GM21526 (cell line): ENCODE data around the gene CEP295NL.
"Not testable (repeated sequence)": the region's sequence is repeated elsewhere in the genome, so short reads cannot be mapped to it uniquely, and the experiment has no call there.

Experiments
- ATAC-seq: cut with Tn5 transposase; IDR thresholded peaks from one replicate; pipeline ENCODE4 v1.9.1; 2021; ENCODE audit warnings: moderate library complexity; ENCODE audit not compliant: unreplicated experiment, low FRiP score

The CEP295NL gene

DNA sequence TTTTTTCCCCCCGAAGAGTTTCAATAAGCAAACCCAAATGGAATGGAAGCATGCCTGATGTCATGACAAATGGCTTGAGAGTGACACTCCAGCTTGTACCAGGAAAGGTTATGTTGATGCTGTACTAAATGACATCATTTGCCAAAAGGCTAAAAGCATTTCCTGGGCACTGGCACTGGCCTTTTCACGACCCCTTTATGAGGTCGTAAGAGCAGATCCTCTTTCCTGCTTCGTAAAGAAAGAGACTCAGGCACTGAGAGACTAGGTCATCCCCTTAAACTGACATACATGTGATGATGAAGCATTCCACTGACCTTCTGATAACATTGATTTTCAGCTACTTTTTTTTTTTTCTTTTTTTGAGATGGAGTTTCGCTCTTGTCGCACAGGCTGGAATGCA lies 30.5 kb downstream of the CEP295NL start:
- ATAC-seq = no peak

DNA sequence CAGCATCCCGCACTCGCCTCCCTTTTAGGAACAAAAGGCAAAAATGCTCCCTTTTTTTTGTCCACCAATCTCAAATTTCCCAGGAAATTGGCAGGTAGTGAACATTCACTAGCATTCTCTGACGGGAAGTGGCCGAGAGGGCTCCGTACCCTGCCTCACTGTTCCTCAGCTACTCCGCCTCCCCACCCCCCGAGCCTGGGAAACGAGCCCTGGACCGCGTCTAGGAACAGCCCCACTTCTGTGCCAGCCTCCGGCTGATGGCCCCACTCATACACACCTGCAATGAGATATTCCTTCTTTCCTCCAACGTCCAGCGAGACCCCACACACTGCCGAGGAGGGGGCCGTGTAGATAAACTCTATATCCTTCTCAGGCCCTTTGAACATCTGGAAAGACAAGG lies 32.4 kb downstream of the CEP295NL start:
- ATAC-seq = no peak

DNA sequence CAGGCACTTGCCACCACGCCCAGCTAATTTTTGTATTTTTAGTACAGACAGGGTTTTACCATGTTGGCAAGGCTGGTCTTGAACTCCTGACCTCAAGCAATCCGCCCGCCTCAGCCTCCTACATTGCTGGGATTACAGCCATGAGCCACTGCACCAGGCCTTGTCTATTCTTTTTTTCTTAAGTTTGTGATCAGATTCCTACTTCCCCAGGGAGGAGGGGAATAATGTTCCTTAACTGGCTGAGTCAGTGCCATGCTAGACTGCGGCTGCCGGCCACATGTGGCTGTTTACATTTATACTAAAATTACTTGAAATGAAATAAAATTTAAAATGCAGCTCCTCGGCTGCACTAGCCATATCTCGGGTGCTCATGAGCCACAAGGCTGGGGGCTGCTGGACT lies 34.6 kb downstream of the CEP295NL start:
- ATAC-seq = no peak

DNA sequence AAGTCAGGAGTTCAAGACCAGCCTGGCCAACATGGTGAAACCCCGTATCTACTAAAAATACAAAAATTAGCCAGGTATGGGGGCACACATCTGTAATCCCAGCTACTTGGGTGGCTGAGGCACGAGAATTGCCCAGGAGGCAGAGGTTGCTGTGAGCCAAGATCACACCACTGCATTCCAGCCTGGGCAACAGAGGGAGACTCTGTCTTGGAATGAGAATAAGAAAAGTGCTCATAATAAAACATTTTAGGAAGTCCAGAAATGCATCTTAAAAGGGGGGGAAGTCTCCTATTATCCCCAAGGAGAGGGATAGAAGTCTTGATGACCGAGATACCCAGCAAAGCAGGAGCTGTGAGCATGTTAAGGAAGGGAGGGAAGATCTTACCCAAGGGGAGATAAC lies 36.0 kb downstream of the CEP295NL start:
- not testable (repeated sequence) for ATAC-seq

DNA sequence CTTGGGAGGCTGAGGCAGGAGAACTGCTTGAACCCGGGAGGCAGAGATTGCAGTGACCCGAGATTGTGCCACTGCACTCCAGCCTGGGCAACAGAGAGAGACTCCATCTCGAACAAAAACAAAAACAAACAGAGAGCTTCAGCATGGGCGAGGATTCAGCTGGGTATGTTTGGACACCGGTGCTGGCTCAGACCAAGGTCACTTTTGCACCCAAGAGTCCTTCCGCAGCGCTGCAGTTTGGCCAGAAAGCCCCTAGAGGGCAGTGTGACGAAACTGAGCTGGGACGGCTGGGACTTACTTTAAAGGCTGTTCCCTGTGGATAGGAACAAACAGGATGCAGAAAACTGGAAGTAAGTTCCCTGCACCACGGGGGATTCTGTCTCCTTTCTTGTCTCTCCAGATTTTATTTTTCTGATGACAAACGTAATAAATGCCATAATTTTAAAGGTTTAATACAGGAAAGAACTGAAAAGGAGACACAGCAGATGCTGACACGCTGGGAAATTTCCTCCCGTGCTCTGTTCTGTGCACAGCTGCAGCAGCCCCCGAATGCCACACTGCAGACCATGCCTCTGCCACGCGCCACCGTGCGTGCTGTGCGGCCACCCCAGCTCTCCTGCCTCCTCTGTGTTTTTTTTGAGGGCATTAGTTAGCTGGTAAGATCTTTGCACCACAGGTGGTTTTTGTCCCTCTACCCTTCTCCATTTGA lies 37.2 kb downstream of the CEP295NL start:
- ATAC-seq = no peak

DNA sequence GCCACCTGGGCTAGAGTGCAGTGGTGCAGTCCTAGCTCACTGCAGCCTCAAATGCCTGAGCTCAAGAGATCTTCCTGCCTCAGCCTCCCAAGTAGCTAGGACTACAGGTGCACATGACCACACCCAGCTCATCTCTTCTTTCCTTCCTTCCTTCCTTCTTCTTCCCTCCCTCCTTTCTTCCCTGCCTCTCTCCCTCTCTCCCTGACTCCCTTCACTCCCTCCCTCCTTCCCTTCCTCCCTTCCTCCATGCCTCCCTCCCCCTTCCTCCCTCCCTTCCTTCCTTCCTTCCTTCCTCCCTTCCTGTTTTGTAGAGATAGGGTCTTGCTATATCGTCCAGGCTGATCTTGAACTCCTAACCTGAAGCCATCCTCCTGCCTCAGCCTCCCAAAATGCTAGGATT lies 38.9 kb downstream of the CEP295NL start:
- no peak for ATAC-seq

DNA sequence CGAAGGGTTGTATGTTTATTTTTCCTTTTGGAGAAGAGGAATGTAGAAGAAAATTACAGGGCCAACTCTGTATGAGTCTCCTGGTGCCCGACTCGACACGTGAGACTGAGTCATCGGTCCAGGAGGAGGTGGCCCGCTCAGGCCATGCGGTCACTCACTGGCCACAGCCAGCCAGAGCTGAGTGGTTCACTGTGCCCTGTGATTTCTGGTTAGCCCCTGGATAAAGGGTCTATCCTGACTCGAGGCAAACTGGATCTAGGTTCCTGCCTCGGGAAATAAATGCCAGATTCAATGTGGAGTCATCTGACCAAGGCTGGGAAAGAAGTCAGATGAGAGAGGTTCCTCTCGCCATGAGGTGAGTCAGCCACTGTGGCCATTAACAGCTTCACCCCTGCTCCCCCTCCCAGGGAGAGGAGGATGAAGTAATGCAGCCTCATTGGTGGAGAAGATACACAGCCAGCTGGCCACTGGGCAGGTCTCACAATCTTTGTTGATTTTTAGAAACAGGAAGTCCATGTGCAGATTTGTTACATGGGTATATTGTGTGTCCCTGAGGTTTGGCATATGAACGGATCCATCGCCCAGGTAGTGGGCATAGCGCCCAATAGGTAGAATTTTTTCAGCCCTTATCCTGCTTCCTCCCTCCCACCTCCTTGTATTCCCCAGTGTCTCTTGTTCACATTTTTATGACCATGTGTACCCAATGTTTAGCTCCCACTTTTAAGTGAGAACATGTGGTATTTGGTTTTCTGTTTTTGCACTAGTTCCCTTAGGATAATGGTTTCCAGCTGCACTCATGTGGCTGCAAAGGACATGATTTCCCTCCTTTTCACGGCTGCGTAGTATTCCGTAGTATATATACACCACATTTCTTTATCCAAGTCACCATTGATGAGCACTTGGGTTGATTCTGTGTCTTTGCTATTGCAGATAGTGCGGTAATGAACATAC lies 40.7 kb downstream of the CEP295NL start:
- ATAC-seq = no peak

DNA sequence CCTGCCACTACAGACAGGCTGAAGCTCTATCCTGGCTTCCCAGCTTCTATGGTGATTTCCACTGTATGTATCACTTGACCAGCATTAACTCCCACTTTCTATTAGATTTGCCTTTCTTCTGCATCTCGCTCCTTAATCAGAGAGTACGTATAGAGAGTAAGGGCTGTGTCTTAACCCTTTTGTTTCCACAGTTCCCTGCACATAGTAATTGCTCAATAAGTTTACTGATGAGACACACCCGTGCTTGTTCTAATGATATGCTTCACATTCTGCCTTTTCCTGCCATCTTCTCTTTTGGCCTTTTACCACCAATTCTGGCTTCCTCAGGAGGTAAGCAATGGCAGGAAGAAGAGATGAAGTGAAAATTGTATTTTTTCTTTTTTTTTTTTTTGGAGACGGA lies 41.8 kb downstream of the CEP295NL start:
- no peak for ATAC-seq

DNA sequence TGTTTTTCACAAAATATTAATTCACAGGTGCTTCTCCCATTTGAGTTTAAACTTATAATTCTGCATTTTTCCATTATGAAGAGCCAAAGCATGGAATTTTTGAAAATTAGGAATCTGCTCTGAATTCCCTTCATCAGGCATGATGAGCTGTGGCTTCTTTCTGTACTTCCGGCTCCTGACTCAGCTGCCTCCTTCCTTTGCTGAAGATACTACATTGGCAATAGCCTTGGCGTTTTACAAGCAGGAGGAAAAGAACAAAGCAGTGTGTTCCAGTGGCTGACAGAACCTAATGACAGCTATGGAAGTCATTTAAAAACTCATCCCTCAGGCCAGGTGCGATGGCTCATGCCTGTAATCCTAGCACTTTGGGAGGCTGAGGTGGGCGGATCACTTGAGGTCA lies 44.0 kb downstream of the CEP295NL start:
- no peak for ATAC-seq

DNA sequence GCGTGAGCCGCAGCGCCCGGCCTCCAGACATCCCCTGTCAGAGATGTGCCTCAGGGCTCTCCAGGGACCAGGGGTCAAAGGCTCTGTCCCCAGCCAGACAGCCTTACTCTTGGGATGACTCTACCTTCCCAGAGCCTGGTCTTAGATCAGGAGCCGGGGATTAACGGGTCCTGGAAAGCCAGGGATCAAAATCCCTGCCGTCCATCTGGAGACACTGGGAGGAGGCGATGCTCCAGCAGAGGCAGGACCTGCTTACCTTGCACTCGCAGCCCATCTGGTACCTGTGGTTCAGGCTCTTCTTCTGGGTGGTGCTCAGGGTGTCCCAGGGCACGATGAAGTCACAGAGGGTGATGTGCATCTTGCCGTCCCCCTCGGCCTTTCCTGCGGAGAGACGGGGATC lies 45.7 kb downstream of the CEP295NL start:
- no peak for ATAC-seq

DNA sequence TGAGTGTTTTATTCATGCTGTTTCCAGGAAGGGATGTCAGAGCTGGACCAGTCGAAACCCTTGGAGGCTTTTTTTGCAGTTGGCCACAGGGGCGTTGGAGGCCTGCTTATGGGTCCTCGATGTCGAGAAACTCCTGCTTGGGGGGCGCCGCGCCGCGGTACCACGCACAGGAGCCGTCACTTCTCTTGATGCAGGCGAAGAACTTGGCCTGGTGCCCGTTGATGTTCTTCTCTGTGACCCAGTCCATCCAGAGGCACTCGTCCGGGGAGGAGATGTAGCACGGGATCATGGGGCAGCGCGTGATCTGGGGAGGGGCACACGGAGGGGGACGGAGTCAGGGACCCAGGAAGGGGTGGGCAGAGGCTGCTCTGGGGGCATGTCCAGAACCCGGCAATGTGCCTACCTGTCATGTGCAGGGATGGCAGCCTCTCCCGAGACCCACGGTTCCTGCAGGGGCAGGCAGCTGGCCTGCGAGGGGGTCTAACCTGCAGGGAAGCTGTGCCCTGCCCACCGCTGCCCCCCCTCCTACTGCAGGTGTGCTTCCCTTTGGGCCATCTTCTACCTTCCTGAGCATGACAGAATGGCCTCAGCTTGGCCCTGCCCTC lies 47.3 kb downstream of the CEP295NL start:
- ATAC-seq = no peak

DNA sequence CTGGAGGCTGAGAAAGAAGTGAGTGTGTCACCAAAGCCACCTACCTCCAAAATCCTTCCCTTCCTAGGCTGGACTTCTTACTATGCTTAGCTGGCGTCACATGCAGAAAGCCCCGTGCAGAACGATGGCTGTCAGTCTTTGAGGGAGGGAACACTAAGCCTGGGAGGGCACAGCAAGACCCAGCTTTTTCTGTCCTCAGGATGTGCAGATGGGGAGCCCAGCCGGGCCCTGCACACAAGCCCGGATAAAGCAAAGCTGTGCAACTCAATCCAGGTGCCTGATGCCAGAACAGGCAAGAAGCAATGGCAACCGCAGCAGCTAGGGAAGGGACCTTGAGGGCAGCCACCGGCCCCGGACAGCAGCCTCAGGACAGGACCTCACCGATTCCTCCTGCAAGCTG lies 48.5 kb downstream of the CEP295NL start:
- ATAC-seq = no peak

DNA sequence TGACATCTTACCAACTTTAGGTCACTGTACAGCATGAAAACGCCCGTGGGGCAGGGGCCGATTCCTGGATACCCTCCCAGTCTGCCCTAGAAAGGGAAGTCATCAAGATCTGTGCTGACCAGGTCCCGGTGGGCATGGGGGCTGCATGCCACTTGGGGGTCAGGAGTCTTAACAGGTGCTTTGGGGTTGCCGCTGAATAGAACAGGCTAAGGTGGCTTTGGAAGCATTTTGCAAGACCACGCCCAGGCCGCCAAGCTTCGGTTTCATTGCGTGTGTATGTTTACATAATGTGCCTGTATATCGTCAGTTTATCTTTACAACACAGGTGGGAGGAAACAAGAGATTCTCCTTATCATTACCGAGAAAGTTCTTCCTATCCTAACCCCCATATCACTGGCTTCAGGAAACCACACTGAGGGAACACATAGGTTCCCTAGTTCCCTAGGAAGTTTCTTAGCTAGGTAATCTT lies 49.0 kb downstream of the CEP295NL start:
- ATAC-seq = no peak

DNA sequence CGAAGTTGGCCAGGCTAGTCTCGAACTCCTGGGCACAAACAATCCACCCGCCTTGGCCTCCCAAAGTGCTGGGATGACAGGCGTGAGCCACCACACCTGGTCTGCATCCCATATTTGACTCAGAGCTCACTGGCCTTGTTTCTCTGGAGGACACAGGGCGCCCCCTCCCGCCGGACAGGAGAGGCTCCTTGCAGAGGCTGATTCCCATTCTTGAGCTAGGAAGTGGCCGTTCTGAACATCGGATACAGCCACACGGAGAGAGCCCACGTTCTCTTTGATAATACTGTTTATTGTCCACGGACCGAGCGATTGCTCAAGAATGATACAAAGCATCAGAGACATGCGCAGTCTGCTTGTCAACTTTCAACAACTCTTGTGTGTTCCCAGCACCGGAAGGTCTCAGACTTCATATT lies 50.3 kb downstream of the CEP295NL start:
- no peak for ATAC-seq

DNA sequence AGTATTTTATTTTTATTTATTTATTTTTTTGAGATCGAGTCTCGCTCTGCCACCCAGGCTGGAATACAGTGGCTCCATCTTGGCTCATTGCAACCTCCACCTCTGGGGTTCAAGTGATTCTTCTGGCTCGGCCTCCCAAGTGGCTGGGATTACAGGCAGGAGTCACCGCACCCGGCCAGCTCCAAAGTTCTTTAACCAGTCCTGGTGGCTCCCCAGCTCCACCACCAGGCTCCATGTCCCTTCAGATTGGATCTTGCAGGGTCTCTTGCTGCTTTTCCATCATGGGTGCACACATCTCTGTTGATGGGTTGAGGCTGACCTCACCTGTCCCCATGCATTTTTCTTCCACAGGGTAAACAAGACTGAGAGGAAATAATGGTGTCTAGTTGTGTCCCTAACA lies 54.0 kb downstream of the CEP295NL start:
- ATAC-seq = no peak

DNA sequence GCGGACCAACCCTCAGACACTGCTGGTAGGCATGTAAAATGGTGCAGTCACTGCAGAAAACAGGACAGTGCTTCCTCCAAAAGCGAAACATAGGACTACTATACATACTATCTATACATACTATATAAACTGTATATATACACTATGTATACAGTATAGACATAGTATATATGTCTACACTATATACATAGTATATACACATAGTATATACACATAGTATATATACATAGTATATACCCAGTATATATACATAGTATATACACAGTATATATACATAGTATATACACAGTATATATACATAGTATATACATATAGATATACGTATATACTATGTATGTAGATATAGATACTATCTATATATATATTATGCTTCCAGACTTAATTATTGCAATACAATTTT lies 55.9 kb downstream of the CEP295NL start:
- ATAC-seq = no peak

DNA sequence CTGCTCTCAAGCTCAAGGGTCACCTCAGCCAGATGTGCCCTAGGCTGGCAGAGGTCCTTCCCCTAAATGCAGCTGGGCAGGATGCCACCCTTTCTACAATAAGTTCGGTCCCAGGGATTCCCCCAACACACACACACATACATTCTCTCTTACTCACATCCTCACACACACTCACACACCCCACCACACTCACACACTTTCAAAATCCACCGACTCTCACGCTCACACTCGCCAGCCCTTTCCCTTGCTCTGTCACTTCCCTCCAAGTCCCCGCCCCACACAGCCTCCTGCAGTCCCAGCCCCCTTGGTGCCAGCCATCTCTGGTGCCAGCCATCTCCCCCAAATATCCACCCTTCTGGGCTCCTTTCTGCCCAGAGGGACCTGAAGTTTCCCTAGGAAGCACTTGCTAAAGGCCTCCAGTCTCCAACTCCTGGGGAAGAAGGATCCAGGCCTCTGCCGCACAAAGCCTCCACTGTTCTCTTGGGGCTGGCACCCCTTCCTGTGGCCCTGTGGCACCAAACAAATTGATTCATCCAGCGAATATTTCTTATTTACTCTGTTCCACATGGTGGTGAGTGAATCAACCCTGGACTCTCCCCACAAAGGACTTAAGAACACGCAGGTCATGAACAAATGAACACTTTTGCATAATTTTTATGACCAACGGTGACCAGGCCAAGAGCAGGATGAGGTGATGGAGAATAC lies 58.5 kb downstream of the CEP295NL start:
- no peak for ATAC-seq

DNA sequence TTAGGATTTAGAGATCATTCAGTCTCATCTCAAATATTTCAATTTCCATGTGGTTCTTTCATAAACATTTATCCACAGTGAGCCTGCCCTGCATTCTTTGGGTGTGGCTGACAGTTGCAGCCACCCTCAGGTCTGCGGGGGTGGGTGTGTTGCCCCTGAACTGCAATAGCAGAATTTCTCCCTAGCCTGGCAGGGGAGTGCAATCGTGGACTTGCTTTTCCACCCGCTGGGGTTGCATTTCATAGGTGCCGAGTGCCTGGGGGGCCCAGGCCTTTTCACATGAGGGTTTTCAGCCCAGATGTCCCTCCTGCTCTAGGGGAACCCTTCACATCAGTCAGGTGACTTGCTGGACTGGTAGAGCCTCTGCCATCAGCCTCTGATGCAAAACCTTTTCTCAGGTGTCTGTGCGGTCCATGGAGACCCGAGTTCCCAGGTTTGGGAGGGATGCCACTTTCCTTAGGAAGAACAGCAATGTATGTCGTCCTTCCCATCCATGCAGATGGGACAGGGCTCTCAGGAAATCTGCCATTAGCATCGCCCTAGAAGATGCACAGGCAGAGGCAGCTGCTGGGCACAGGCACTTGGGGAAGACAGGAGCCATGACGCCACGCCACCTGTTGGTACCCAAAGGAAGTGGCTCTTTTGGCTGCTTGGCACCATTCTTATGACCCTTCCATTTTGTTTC lies 60.0 kb downstream of the CEP295NL start:
- no peak for ATAC-seq

DNA sequence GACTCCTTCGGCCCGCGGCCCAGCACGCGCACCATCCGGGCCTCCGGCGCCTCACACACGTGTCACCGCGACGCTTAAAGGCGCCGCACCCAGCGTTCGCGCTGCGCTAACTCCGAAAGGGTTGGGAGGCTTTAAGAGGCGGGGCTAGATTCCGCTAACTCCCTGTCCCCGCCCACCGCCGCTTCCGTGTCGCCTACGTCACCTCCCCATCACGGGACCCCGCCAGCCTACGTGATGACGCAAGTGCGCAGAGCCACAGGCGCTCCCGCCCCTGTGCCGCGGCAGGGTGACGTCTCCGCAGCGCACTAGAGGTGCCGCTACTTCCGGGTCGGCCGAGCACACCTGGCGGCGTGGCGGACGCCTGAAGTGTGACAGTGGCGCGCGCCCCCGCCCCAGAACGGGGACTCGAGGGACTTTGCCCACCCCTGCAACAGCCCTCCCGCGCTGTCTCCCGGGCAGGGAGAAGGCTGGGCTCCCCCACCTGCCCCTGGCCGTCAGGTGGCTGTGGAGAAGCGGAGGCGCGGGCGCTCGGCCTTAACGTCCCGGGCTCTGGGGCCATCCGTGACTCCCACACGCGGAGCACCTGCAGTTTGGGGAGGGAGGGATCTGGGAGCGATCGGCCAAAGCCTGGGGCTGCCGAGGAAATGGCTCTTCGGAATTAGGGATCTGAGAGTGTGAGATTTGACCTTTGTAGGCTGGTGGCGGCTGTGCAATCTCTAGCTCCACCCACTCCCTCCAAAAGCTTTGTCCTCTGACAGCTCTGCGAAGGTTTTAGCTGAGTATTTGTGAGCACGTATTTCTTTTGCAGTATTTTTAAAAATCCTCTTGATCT lies 62.0 kb downstream of the CEP295NL start, which contains the start of gene USP36:
Gene USP36, minus strand, starts transcription at position 35 of the 832 bp plus-strand sequence. CDS start 4,451 bp downstream, outside the sequence.
- peak; percentile 84 for ATAC-seq
